Activated CD8-positive, alpha-beta memory T cell treated with anti-CD3 and anti-CD28 coated beads for 36 hours (primary cell): Measurements from ENCODE around the gene IRF2BP1. TPM values are rescaled to one million over a fixed set of nuclear protein-coding genes. Genes with fewer than 3 reads are reported as not detected.

Source experiments
- CTCF ChIA-PET: fragments of 350-600 bp; sonication (Branson Sonifier 250); formaldehyde crosslinking; loops from one replicate; lab custom pipeline; 2021; ENCODE audit warnings: antibody characterized with exemption; lab: Charles Lee
- POLR2A ChIA-PET: fragments of 350-600 bp; sonication (Branson Sonifier 250); formaldehyde crosslinking; loops from one replicate; lab custom pipeline; 2021; ENCODE audit warnings: antibody characterized with exemption; lab: Charles Lee
- total RNA-seq, 2 experiments: library from RNA; stranded (reverse); gene quantifications; one replicate each; pipeline ENCODE4 v1.2.3, GENCODE V29; 2021

The IRF2BP1 gene
- total RNA-seq = 10 to 100 TPM; 14.6 to 16.1 TPM

DNA sequence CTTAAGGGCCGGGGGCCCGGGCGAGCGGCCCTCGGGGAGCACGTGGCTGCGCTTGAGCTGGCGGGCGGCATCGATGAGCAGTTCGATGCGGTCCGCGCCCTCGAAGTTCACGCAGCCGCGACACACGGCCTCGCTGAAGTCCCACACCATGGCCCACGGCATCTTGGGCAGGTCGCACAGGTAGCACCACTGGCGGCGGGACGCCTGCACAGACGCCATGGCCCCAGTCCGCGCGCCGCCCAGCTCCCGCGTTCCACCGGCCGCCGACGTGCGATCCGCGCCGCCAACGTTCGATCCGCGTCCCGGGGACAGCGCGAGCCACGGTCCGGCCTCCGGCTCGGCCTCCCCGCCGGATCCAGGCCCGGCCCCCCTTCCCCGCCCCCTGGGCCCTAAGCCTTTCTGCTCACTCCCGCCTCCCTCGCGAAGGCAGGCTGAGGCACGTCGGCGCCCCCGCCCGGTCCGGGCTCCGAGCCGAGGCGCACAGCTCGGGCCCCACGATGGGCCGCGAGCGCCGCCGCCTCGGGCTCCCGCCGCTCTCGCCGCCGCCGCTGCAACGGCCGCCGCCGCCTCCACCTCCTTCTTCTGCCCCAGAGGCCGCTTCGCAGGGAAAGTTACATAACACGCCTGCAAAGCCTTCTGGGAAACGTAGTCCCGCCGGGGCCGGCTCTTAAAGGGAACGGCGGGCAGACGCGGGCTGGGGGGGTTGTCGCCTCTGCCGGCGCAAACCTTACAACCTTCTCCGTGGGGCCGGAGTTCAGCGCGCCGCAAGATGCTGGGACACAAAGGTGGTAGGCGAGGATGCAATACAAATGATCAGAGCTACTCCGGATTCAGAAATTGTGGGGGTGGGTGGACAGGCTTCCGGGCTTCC lies at the start of gene IRF2BP1:
Gene IRF2BP1 (minus strand): TSS at position 586 of the 871 bp plus-strand sequence. CDS start 367 bp downstream, at position 219.
- CTCF ChIA-PET = interaction anchor here (0.6 to 2.4 kb wide), 9 partner anchors 9 to 245 kb away, joined by 3 to 27 read pairs (median 4); partner anchors contain the start of genes FOXA3, MYPOP and SYMPK
- POLR2A ChIA-PET = interaction anchor here (0.5 to 2.4 kb wide), 5 partner anchors 9 to 194 kb away, joined by 4 to 19 read pairs (median 6); partner anchors contain the start of genes DMPK, FOXA3, MYPOP and QPCTL

DNA sequence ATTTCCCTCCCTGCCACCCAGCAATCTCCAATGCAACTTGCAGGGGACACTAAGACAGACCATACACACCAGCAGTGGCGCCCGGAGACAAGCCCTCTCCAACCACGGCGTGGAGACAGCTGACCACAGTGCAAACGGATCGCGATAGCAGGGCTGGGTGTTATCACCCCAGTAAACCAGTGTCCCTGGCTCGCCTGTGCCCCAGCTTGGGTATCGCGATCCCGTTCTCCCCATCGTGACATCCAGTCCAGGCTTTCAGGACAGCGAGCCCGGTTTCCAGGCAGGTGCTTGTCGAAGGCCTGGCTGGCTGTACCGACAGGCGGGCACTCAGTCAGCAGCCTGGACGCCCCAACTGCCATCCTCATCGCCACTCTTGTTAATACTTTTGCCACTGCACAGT lies 49.3 kb upstream of the IRF2BP1 start:
- CTCF ChIA-PET = no interaction called here
- POLR2A ChIA-PET = no interaction called here

DNA sequence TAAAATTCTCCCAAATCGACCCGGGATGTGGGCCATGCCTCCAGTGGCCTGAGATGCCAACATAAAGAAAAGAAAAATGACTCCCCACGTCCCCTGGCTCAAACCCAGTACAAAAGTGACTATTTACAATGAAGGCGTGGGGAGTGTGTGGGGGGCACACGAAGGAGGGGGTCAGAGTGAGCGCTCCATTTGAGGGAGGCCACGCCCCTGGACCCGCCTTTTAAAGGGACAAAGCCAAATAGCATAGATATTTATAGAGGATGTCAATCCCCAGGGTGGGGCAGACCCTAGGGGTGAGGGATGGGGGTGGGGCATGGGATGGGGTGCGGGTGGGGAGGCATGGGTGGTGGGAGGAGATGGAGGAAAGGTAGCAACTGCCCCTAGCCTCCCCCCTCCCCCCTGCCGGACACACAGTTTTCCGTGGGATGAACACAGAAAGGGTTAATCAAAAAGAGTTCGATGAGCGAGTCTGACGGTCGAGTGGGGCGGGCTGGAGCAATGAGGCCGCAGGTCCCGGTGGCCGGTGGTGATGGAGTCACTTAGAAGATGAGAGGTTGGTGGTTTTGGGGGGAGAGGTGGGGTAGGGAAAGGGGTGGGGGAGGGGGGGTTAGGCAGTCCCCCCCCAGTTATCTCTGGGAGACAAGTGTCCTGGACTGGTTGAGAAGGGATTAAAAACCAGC lies 48.8 kb upstream of the IRF2BP1 start:
- POLR2A ChIA-PET = no interaction called here

DNA sequence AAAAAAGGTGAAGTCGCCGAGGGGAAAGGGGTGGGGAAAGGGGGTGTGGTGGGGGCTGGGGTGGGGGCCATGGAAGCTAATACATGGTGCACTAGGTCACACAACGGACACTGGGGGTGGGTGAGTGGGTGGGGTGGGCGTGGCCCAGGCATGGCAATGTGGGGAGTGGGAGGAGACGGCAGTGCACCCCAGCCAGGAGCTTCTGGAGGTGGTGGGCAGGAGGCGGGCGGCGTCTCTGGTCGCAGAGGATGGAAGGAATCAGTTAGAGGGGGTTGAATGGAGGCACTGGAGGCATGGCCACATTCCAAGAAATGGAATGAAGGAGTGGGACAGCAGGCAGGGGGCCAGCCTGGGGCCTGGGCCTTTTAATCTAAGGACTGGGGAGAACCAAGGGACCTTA lies 47.8 kb upstream of the IRF2BP1 start:
- ChIA-PET POLR2A (no interaction called here), CTCF (no interaction called here)

More for the DNA sequence above, 48.8 kb upstream of the IRF2BP1 start:
- CTCF ChIA-PET = no interaction called here

- ChIA-PET POLR2A (no interaction called here), CTCF (no interaction called here)
Measured at GRCh38 chr19:45931055-45931454, 45.1 kb upstream of the IRF2BP1 start.

- CTCF ChIA-PET = no interaction called here
- POLR2A ChIA-PET = no interaction called here
Measured at GRCh38 chr19:45929247-45929646, 43.3 kb upstream of the IRF2BP1 start.

DNA sequence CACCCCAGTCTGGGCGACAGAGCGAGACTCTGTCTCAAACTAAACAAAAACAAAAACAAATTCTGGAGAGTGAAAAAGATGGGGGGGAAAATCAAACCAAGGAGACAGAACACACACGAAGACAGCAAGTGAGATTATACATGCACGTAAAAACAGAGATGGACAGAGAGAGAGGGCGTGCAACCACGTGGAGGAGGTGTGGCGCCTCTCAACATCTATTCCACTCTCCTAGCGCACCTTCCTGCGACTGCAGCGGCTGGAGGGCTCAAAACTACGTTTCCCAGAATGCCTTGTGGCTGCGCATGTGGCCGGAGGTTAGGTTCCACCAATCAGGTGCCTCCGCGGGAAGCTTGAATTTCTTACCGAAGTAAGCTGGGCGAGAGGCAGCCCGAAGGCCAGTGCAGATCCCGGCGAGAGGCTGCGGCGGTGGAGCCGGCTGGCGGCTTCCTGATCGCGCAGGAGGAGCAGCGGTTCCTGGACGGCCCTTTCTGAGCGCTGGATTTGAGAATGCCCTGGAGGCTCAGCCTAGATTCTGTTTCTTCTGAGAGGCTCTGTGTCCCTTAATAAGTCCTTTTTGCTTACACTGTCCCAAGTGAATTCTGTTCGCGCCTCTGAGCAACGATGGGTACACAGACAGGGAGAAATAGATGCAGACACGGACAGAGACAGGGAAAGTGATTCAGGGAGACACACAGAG lies 41.8 kb upstream of the IRF2BP1 start:
- ChIA-PET CTCF (interaction anchor here (1.5 kb wide), 1 partner anchor 89 kb away, joined by 5 read pairs; no protein-coding TSS in a partner anchor), POLR2A (interaction anchor here (1.1 kb wide), 1 partner anchor 64 kb away, joined by 3 read pairs; no protein-coding TSS in a partner anchor)

GRCh38 chr19:45924891-45925447 lies 39.0 kb upstream of the IRF2BP1 start:
- POLR2A ChIA-PET = interaction anchor here (0.6 kb wide), 1 partner anchor 146 kb away, joined by 4 read pairs; no protein-coding TSS in a partner anchor
- CTCF ChIA-PET = interaction anchor here (0.7 kb wide), 2 partner anchors 359 to 688 kb away, joined by 3 read pairs; no protein-coding TSS in a partner anchor

DNA sequence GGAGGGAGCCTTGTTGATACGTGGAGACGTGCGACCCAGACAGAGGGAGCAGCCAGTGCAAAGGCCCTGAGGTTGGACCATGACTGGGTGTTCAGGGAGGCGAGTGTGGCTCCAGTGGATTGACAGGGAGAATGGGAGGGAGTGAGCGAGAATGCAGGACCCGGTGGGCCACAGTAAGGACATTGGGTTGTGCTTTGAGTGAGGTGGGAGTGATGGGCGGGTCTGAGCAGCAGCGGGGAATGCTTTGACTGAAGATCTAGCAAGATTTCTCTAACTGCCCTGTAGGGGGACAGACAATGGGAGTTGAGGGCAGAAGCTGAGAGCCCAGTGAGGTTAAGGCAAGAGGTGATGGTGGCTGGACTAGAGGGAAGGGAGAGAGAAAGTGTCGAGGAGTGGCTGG lies 36.3 kb upstream of the IRF2BP1 start:
- ChIA-PET POLR2A (no interaction called here), CTCF (interaction anchor here (1.0 kb wide), 1 partner anchor 19 kb away, joined by 7 read pairs; no protein-coding TSS in a partner anchor)

GRCh38 chr19:45920458-45920857 lies 34.5 kb upstream of the IRF2BP1 start:
- POLR2A ChIA-PET = interaction anchor here (0.6 kb wide), 1 partner anchor 54 kb away, joined by 8 read pairs; no protein-coding TSS in a partner anchor
- CTCF ChIA-PET = no interaction called here

DNA sequence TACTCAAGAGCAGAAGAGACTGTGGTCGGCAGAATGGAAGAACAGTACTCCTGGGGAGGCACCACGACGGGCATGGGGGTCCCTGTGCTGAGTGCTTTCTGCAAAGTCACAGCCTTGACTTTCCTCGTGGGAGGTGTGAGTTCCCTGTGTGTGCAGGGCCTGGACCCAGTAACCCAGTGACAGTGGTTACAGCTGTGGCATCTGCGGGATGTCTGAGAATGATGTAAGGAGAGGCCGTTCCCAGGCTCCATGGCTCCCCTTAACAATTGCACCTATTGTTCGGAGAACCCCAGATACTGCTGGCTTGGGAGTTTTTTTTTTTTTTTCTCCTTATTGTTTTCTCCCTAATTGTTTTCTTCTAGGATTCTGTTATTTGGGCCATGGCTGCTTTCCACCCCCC lies 33.7 kb upstream of the IRF2BP1 start:
- ChIA-PET POLR2A (interaction anchor here (0.5 kb wide), 1 partner anchor 203 kb away, joined by 4 read pairs; no protein-coding TSS in a partner anchor), CTCF (interaction anchor here (0.7 kb wide), 1 partner anchor 10 kb away, joined by 3 read pairs; no protein-coding TSS in a partner anchor)

- CTCF ChIA-PET = no interaction called here
- POLR2A ChIA-PET = interaction anchor here (0.6 kb wide), 1 partner anchor 9 kb away, joined by 4 read pairs; no protein-coding TSS in a partner anchor
Measured at GRCh38 chr19:45918721-45919120, 32.8 kb upstream of the IRF2BP1 start.

DNA sequence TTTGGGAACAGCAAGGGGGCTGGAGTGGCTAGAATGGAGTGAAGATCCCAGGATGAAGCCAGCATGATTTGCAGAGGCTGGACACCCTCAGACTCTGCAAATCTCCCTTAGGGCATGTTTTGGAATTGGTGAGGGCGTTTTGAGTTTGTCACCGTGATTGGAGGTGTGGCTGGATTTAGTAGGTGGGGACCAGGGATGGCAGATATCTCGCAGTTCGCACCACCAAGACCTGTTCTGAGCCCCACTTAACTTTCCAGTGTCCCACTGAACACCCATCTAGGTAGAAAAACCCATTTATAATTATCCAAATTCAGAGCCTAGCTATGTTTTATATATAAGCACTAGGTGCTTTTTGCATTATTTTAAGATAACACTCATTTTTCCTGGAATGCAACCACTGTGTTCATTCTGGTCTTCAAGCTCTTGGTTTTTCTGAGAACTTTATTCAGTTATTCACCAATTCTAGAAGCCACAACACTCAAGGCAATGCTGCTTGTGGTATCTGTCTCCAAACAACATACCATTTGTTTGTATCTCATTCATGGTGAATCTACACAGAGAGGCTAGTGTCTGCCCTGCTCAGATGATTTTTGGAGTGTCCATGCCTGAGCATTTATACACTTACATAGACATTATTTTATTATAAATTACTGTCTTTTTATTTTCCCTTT lies 31.6 kb upstream of the IRF2BP1 start:
- ChIA-PET POLR2A (no interaction called here), CTCF (interaction anchor here (0.7 kb wide), 2 partner anchors 28 to 54 kb away, joined by 3 to 4 read pairs; partner anchors contain the start of gene SYMPK)

GRCh38 chr19:45913874-45914830 lies 28.2 kb upstream of the IRF2BP1 start, which contains the start of gene NANOS2:
Gene NANOS2, minus strand, starts transcription at chr19:45914778. Its CDS starts 85 bp downstream, at chr19:45914693.
- ChIA-PET CTCF (interaction anchor here (0.8 kb wide), 1 partner anchor 16 kb away, joined by 3 read pairs; no protein-coding TSS in a partner anchor), POLR2A (no interaction called here)

DNA sequence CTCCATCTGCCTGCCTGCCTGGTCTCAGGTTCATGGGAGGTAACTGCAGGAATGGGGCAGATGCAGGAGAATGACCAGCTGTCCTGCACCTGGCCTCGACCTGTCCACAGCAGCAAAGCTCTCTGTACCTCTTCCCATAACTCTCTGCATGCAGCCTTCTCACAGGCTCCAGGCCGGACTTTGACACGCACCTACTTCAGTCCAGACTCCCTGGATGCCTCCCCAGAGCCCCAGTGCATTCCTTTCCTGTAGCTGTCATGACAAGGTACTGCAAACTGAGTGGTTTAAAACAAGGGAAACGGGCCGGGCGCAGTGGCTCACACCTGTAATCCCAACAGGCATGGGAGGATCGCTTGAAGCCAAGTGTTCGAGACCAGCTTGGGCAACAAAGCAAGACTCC lies 25.4 kb upstream of the IRF2BP1 start:
- ChIA-PET CTCF (no interaction called here), POLR2A (no interaction called here)

GRCh38 chr19:45908956-45909355 lies 23.0 kb upstream of the IRF2BP1 start:
- CTCF ChIA-PET = interaction anchor here (0.6 to 1.3 kb wide), 2 partner anchors 101 to 178 kb away, joined by 3 read pairs; partner anchors contain the start of gene FBXO46
- POLR2A ChIA-PET = no interaction called here

DNA sequence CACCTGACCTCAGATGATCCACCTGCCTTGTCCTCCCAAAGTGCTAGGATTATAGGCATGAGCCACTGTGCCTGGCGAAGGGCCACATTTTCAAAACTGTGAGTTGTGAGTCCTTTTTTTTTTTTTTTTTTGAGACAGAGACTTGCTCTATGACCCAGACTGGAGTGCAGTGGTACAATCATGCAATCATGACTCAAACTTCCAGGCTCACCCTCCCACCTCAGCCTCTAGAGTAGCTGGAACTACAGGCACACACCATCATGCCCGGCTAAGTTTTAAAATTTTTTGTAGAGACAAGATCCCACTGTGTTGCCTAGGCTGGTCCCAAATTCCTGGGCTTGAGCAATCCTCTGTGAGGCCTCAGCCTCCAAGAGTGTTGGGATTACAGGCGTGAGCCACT lies 20.3 kb upstream of the IRF2BP1 start:
- ChIA-PET POLR2A (no interaction called here), CTCF (interaction anchor here (0.6 to 1.8 kb wide), 4 partner anchors 20 to 116 kb away, joined by 3 to 6 read pairs (median 3); no protein-coding TSS in a partner anchor)
